ENCODE results near the gene SYT17.

GRCh38 chr16:19166500-19166899, 1.5 kb upstream of the SYT17 start:
- TF ChIP-seq CTCF (IDR thresholded peaks at IDR 0.05), result no peak
- TF ChIP-seq POLR2AphosphoS5 (IDR thresholded peaks at IDR 0.05), result no peak
